AG04450 (cell line): ENCODE results near the gene TMEM223. TPM values are rescaled to one million over a fixed set of nuclear protein-coding genes. Genes with fewer than 3 reads are reported as not detected.

Experiments
- CTCF ChIA-PET: fragments of 300-600, 350-600 bp; formaldehyde crosslinking; extraction: SDS; loops from one replicate; lab custom pipeline; 2022; ENCODE audit warnings: antibody characterized with exemption, inconsistent platforms; lab: Charles Lee
- POLR2A ChIA-PET: fragments of 350-600 bp; formaldehyde crosslinking; extraction: SDS; loops from one replicate; lab custom pipeline; 2021; ENCODE audit warnings: antibody characterized with exemption, inconsistent platforms; lab: Yijun Ruan, JAX
- DNase-seq: peaks from one replicate; pipeline ENCODE4 v3.0.0-alpha.2; 2011; ENCODE audit warnings: low read depth, low spot score
- H3K27ac ChIP-seq: one replicate; pipeline ENCODE4 v1.5.1; 2012; ENCODE audit warnings: low read depth, low read length, control low read depth
- H3K27me3 ChIP-seq: one replicate; pipeline ENCODE4 v1.6.0; 2012; ENCODE audit warnings: low read length; ENCODE audit not compliant: control insufficient read depth, insufficient read depth
- H3K4me3 ChIP-seq: 2 replicates; pipeline ENCODE4 v1.5.1; 2011; ENCODE audit warnings: mild to moderate bottlenecking, low read depth, low read length, control low read depth
- H3K9me3 ChIP-seq: 2 replicates; pipeline ENCODE4 v1.5.1; 2012; ENCODE audit warnings: low read length; ENCODE audit not compliant: control insufficient read depth, insufficient read depth
- CTCF ChIP-seq: IDR thresholded peaks from 2 replicates; pipeline ENCODE4 v1.5.1; 2011; ENCODE audit warnings: low read depth, low read length, control low read depth, inconsistent platforms
- polyA plus RNA-seq: library from polyadenylated mRNA; depleted of rRNA; stranded (reverse); fragments of >200 nt; gene quantifications from 2 replicates; pipeline ENCODE4 v1.2.3, GENCODE V29; 2011

Gene TMEM223
- polyA plus RNA-seq, 1 experiment: 13.5 TPM

GRCh38 chr11:62787005-62787759 is 4.6 kb downstream of the TMEM223 start, which contains the start of gene TMEM179B:
TMEM179B (plus strand) TSS chr11:62787402; CDS start chr11:62787432, 30 bp downstream.
- CTCF ChIA-PET: interaction anchor here (0.6 to 3.5 kb wide), 43 partner anchors 8 to 1628 kb away, joined by 3 to 40 read pairs (median 6); partner anchors contain the start of genes EEF1G, HNRNPUL2, STX5 and TAF6L
- POLR2A ChIA-PET: interaction anchor here (0.5 to 2.9 kb wide), 18 partner anchors 12 to 1069 kb away, joined by 3 to 23 read pairs (median 6); partner anchors contain the start of genes C11orf98, CSKMT, HNRNPUL2 and SLC3A2
- DNase-seq: peak; percentile 93
- Histone ChIP-seq H3K27me3 (no peaks in the 10 kb centered on the region), H3K27ac (peak within 1 kb of the TSS; percentile 73), H3K4me3 (peak within 1 kb of the TSS; percentile 89), H3K9me3 (peaks cover 4% of the 10 kb centered on the region; the same call in 1 of the 2 replicates)
- peak; percentile 70 for TF ChIP-seq CTCF

GRCh38 chr11:62786318-62787004 is 5.3 kb downstream of the TMEM223 start:
- peak overlapping the region; percentile 61 for H3K27ac ChIP-seq
- no peak for DNase-seq
- H3K4me3 ChIP-seq: peak overlapping the region; percentile 89
- ChIA-PET CTCF (interaction anchor here (0.6 to 3.5 kb wide), 42 partner anchors 9 to 1627 kb away, joined by 3 to 40 read pairs (median 6); partner anchors contain the start of genes EEF1G, HNRNPUL2, STX5 and TAF6L), POLR2A (interaction anchor here (0.5 to 2.9 kb wide), 18 partner anchors 11 to 1516 kb away, joined by 3 to 23 read pairs (median 6); partner anchors contain the start of genes C11orf98, CSKMT, HNRNPUL2 and SLC3A2)
- peak; percentile 99 for TF ChIP-seq CTCF
- no peaks in the 10 kb centered on the region for H3K27me3 ChIP-seq
- H3K9me3 ChIP-seq: peaks cover under 1% of the 10 kb centered on the region; the same call in 1 of the 2 replicates

DNA sequence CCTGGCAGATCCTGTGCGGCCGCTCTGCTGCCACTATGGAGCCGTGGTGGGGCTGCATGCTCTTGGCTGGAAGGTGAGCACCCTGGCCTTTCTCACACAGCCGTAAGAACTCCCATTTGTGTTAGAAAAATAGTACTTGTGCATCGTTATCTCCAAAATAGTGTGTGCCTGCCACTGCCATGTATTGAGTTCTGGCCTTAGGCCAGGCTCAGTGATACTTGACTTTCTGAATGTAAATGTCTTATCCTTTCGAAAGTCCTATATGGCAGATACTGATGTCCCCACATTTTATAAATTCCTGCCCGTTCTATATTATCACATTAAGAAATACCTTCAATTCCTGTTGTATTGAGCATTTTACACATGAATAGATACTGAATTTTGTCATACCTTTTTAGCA is 9.1 kb downstream of the TMEM223 start:
- no peak overlapping the region for H3K27ac ChIP-seq
- CTCF ChIA-PET: no interaction called here
- H3K4me3 ChIP-seq: no peak overlapping the region
- POLR2A ChIA-PET: no interaction called here
- DNase-seq: no peak
- no peak for TF ChIP-seq CTCF
- H3K27me3 ChIP-seq: no peaks in the 10 kb centered on the region
- no peaks in the 10 kb centered on the region; the same call in 1 of the 2 replicates for H3K9me3 ChIP-seq

GRCh38 chr11:62778441-62778840 is 13.4 kb downstream of the TMEM223 start:
- CTCF ChIA-PET: no interaction called here
- POLR2A ChIA-PET: no interaction called here

More at GRCh38 chr11:62778441-62778840, 13.4 kb downstream of the TMEM223 start:
- Histone ChIP-seq H3K9me3 (no peaks in the 10 kb centered on the region), H3K4me3 (no peak overlapping the region), H3K27ac (no peak overlapping the region), H3K27me3 (no peaks in the 10 kb centered on the region)
- TF ChIP-seq CTCF: no peak
- DNase-seq: no peak
